Heart right ventricle (tissue), 16 donors: Measurements from ENCODE around the gene HIVEP3. TPM values are rescaled to one million over a fixed set of nuclear protein-coding genes. Genes with fewer than 3 reads are reported as not detected.

Experiments
- ATAC-seq, 8 donors: fragments of 200-7000 bp; cut with Tn5 transposase; one replicate each; pipeline ENCODE4 v1.9.1; 2020; ENCODE audit warnings: mild to moderate bottlenecking in 8 of 8, moderate library complexity in 8 of 8, moderate number of reproducible peaks in 1 of 8
- DNase-seq, 2 donors: peaks; one replicate each; pipeline ENCODE4 v3.0.0-alpha.2; 2020
- H3K27ac ChIP-seq, 10 donors: fragments of 200-600 bp; sonication (generic) in 2 of 10; one replicate each; pipeline versions ENCODE4 v1.5.0 to v1.8.0; 2020 to 2022; ENCODE audit warnings: mild to moderate bottlenecking in 3 of 10
- H3K27me3 ChIP-seq, 7 donors: fragments of 200-600 bp; one replicate each; pipeline ENCODE4 v1.8.0; 2021 to 2022; ENCODE audit warnings: mild to moderate bottlenecking in 2 of 7
- H3K36me3 ChIP-seq, 9 donors: fragments of 200-600 bp; sonication (generic) in 1 of 9; one replicate each; pipeline versions ENCODE4 v1.5.0 to v1.8.0; 2020 to 2022; ENCODE audit warnings: mild to moderate bottlenecking in 2 of 9
- H3K4me1 ChIP-seq, 9 donors: fragments of 200-600 bp; sonication (generic) in 1 of 9; one replicate each; pipeline versions ENCODE4 v1.5.0 to v1.8.0; 2020 to 2022; ENCODE audit warnings: mild to moderate bottlenecking in 4 of 9
- H3K4me3 ChIP-seq, 10 donors: fragments of 200-600 bp; sonication (generic) in 2 of 10; one replicate each; pipeline versions ENCODE4 v1.5.0 to v1.8.0; 2020 to 2022; ENCODE audit warnings: mild to moderate bottlenecking in 7 of 10, moderate library complexity in 2 of 10
- H3K9me3 ChIP-seq, 11 donors: fragments of 200-600 bp in 10 of 11; sonication (generic) in 2 of 11; one replicate each; pipeline versions ENCODE4 v1.5.0 to v1.8.0; 2013 to 2022; ENCODE audit warnings: mild to moderate bottlenecking in 2 of 11, control low read depth in 1 of 11, moderate library complexity in 1 of 11
- CTCF ChIP-seq, 9 donors: fragments of 200-600 bp; sonication (generic) in 2 of 9; IDR thresholded peaks; one replicate each; pipeline versions ENCODE4 v1.5.0 to v1.8.0; 2021 to 2022; ENCODE audit warnings: antibody characterized with exemption in 9 of 9, mild to moderate bottlenecking in 5 of 9, moderate library complexity in 1 of 9
- WGBS, 2 donors: extraction: QIAGEN DNeasy Blood & Tissue Kit; methylation state at CpG; one replicate each; pipeline ENCODE4 v1.1.7; 2013; ENCODE audit warnings: inconsistent platforms in 1 of 2; 5-methylcytosine and 5-hydroxymethylcytosine counted together
- intact Hi-C, 10 donors: fragments of 100-400 bp; cut with DNase I; formaldehyde crosslinking; loops; one replicate each; pipeline versions ENCODE4 v1.11.1 to v1.14.2; 2022
- polyA plus RNA-seq, 2 donors: library from polyadenylated mRNA; stranded (reverse); fragments of 200-250 nt; gene quantifications; one replicate each; pipeline ENCODE4 v1.2.3, GENCODE V29; 2013
- total RNA-seq, 10 donors: library from RNA; stranded (reverse); fragmentation: NEBNext Ultra II Directional in 3 of 10; extraction: Animal tissue kit (Norgen Biotek cat#: 25700) in 3 of 10; gene quantifications; one replicate each; pipeline versions ENCODE4 v1.2.1 to v1.2.4, GENCODE V29; 2021 to 2023
- donor health status: Arrhythmogenic right ventricular cardiomyopathy.
- donor health status: ischemic (EF 13 %, LVEDD 7.1; RV severe dilation, severe dysfunction).
- donor health status: healthy with polysubstance abuse.
- donor health status: DM: no; HTN: yes; CAD: no.
- donor health status: DM: no; HTN: no; CAD: no.
- donor health status: ischemic (EF 25% LVEDD 6.9; RV normal size, moderate dysfunction).
- donor health status: ischemic (EF 25% LVEDD 5.7; RV mildly dilated, moderate dysfunction).
- donor health status: healthy.
- donor health status: DM: yes; HTN: yes; CAD: no.
- donor health status: Ischemic cardiomyopathy.
- donor health status: ischemic (EF 35%, LVEDD 5.7; RV mildly dilated, moderate dysfunction).
- donor health status: nonischemic (EF 11% LVEDD 7.7; RV severe dilation, severe dysfunction).
- donor health status: DM: yes; HTN: yes; CAD: no.
- donor health status: PGD.
- donor health status: ischemic (EF 29% LVEDD 5.4; RV normal size, mild dysfunction).
- donor health status: nonischemic (EF 23%, LVEDD 6.1; RV moderate dilation, normal function).

HIVEP3 gene
- total and polyA plus RNA-seq, 12 donors: 2.6 to 7.5 (median 5.2) TPM

GRCh38 chr1:41670217-41670957 is 248.3 kb downstream of the HIVEP3 start:
- intact Hi-C loops: no loop called here
- no peak overlapping the region for H3K27ac ChIP-seq
- H3K27me3 ChIP-seq: no peaks in the 10 kb centered on the region
- no peaks in the 10 kb centered on the region for H3K9me3 ChIP-seq
- no peaks in the 10 kb centered on the region for H3K36me3 ChIP-seq
- peaks cover 0 to 43% (median 20%) of the 10 kb centered on the region in 9 donors for H3K4me1 ChIP-seq
- no peak overlapping the region for H3K4me3 ChIP-seq
- peak in 1 of 8 donors; percentile 38 for ATAC-seq
- DNase-seq: no peak
- WGBS, 2 donors: 90 to 91% methylated on average over 4 of the region's 4 CpGs
- no peak for TF ChIP-seq CTCF (IDR thresholded peaks at IDR 0.05)

GRCh38 chr1:41668967-41669366 is 249.8 kb downstream of the HIVEP3 start:
- Histone ChIP-seq H3K27ac (no peak overlapping the region), H3K4me1 (peaks cover 0 to 49% (median 22%) of the 10 kb centered on the region in 9 donors), H3K36me3 (no peaks in the 10 kb centered on the region), H3K27me3 (no peaks in the 10 kb centered on the region), H3K9me3 (no peaks in the 10 kb centered on the region), H3K4me3 (no peak overlapping the region)
- intact Hi-C loops: loop anchor here in 1 of 10 donors (10.0 kb wide), 1 partner anchor 246 kb away; the partner anchor contains the start of gene HIVEP3
- WGBS, 2 donors: 96 to 98% methylated on average over 3 of the region's 3 CpGs
- TF ChIP-seq CTCF (IDR thresholded peaks at IDR 0.05): no peak
- no peak for ATAC-seq
- DNase-seq: no peak

- H3K36me3 ChIP-seq: no peaks in the 10 kb centered on the region
- H3K4me1 ChIP-seq: peaks cover 0 to 49% (median 16%) of the 10 kb centered on the region in 9 donors
Measured at GRCh38 chr1:41668054-41668660, 250.6 kb downstream of the HIVEP3 start.

More at GRCh38 chr1:41668054-41668660, 250.6 kb downstream of the HIVEP3 start:
- Histone ChIP-seq H3K27me3 (no peaks in the 10 kb centered on the region), H3K27ac (no peak overlapping the region), H3K9me3 (no peaks in the 10 kb centered on the region), H3K4me3 (no peak overlapping the region)
- TF ChIP-seq CTCF (IDR thresholded peaks at IDR 0.05): no peak
- intact Hi-C loops: loop anchor here in 1 of 10 donors (10.0 kb wide), 1 partner anchor 247 kb away; the partner anchor contains the start of gene HIVEP3
- DNase-seq (no peak), ATAC-seq (no peak)
- 89 to 92% methylated on average over 7 of the region's 7 CpGs for WGBS, 2 donors
